Measurements from ENCODE around the gene TGFBR1. TPM values are rescaled to one million over a fixed set of nuclear protein-coding genes. Genes with fewer than 3 reads are reported as not detected.

TGFBR1 gene
- total RNA-seq, 1 donor from 2014 or later = 23.8 TPM

DNA sequence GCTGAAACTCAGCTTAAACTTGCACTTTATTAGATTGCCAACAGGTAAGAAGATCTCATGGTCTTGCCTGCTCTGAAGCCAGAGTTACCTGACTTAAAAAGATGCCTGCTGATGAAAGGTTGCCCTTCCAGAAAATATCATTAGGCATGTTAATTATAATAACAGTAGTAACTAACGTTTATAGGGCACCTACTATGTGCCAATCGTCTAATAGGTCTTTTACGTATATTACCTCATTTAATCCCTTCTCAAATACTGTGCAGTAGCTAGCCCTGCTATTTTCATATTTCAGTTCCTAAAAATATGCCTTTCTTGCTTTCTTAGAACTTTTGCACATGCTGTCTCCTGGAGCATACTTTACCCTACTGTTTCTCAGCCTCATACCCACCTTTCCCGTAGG, 40.1 kb downstream of the TGFBR1 start:
- Histone ChIP-seq H3K4me3 (no peak overlapping the region), H3K27ac (no peak overlapping the region), H3K36me3 (peaks cover 0 to 55% of the 10 kb centered on the region in 2 donors), H3K9me3 (no peaks in the 10 kb centered on the region), H3K4me1 (no peaks in the 10 kb centered on the region), H3K27me3 (no peaks in the 10 kb centered on the region)
- intact Hi-C loops (cut with DNase I) = no loop called here
- TF ChIP-seq POLR2A (IDR thresholded peaks at IDR 0.05) = no peak
- TF ChIP-seq POLR2AphosphoS5 (IDR thresholded peaks at IDR 0.05; ENCODE audit: insufficient read depth in 1 of 2, low read depth in 1 of 2) = no peak
- TF ChIP-seq, protein P1, sequence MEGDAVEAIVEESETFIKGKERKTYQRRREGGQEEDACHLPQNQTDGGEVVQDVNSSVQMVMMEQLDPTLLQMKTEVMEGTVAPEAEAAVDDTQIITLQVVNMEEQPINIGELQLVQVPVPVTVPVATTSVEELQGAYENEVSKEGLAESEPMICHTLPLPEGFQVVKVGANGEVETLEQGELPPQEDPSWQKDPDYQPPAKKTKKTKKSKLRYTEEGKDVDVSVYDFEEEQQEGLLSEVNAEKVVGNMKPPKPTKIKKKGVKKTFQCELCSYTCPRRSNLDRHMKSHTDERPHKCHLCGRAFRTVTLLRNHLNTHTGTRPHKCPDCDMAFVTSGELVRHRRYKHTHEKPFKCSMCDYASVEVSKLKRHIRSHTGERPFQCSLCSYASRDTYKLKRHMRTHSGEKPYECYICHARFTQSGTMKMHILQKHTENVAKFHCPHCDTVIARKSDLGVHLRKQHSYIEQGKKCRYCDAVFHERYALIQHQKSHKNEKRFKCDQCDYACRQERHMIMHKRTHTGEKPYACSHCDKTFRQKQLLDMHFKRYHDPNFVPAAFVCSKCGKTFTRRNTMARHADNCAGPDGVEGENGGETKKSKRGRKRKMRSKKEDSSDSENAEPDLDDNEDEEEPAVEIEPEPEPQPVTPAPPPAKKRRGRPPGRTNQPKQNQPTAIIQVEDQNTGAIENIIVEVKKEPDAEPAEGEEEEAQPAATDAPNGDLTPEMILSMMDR (IDR thresholded peaks at IDR 0.05) = no peak
- no peak for DNase-seq (ENCODE audit: extremely low spot score in 2 of 2)

DNA sequence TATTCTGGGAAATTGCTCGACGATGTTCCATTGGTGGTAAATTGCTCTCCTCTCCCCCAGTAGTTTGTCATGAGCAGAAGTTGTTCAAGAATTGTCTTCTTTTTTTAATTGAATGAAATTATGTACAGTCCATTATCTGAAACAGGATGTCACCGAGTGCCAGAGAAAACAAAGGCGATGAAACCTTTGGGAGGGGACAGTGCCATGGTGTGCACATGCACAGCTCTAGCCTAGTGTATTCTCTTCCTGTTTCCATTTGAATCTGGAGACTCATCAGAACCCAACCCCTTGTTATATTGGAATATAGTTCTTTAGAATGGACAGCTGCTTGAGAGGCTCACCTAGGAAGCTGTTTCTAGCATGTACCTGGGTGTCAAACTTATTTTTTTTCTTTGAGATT, 41.7 kb downstream of the TGFBR1 start:
- no peak overlapping the region for H3K27ac ChIP-seq
- DNase-seq (ENCODE audit: extremely low spot score in 2 of 2) = no peak
- H3K36me3 ChIP-seq = peaks cover 0 to 56% of the 10 kb centered on the region in 2 donors
- no peak for TF ChIP-seq POLR2AphosphoS5 (IDR thresholded peaks at IDR 0.05; ENCODE audit: insufficient read depth in 1 of 2, low read depth in 1 of 2)
- TF ChIP-seq, protein P1 (IDR thresholded peaks at IDR 0.05) = no peak
- no peak for TF ChIP-seq POLR2A (IDR thresholded peaks at IDR 0.05)
- no peaks in the 10 kb centered on the region for H3K4me1 ChIP-seq
- H3K27me3 ChIP-seq = no peaks in the 10 kb centered on the region
- intact Hi-C loops (cut with DNase I) = no loop called here
- no peak overlapping the region for H3K4me3 ChIP-seq
- H3K9me3 ChIP-seq = no peaks in the 10 kb centered on the region

DNA sequence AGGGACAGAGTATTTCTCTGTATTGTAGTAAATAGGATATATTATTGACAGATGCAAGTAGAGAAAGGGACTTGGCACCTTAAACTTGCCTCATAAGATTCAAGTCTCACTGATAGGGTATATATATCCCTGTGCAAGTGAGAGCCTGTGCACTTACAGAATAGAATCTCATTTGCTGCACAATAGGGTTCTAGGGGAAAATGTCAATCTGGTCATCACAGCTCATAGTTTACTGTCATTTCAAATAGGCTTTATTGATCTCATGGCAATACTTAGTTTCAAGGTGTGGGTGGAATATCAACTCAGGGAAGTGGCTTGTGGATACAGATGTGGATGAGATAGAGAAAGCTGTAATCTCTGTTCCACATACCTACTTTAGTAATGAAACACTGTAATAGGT, 42.3 kb downstream of the TGFBR1 start:
- no peak for TF ChIP-seq POLR2AphosphoS5 (IDR thresholded peaks at IDR 0.05; ENCODE audit: insufficient read depth in 1 of 2, low read depth in 1 of 2)
- TF ChIP-seq, protein P1 (IDR thresholded peaks at IDR 0.05) = no peak
- no peak for DNase-seq (ENCODE audit: extremely low spot score in 2 of 2)
- Histone ChIP-seq H3K27ac (no peak overlapping the region), H3K4me3 (no peak overlapping the region), H3K27me3 (no peaks in the 10 kb centered on the region), H3K9me3 (no peaks in the 10 kb centered on the region), H3K4me1 (no peaks in the 10 kb centered on the region), H3K36me3 (peaks cover 0 to 56% of the 10 kb centered on the region in 2 donors)
- intact Hi-C loops (cut with DNase I) = no loop called here

DNA sequence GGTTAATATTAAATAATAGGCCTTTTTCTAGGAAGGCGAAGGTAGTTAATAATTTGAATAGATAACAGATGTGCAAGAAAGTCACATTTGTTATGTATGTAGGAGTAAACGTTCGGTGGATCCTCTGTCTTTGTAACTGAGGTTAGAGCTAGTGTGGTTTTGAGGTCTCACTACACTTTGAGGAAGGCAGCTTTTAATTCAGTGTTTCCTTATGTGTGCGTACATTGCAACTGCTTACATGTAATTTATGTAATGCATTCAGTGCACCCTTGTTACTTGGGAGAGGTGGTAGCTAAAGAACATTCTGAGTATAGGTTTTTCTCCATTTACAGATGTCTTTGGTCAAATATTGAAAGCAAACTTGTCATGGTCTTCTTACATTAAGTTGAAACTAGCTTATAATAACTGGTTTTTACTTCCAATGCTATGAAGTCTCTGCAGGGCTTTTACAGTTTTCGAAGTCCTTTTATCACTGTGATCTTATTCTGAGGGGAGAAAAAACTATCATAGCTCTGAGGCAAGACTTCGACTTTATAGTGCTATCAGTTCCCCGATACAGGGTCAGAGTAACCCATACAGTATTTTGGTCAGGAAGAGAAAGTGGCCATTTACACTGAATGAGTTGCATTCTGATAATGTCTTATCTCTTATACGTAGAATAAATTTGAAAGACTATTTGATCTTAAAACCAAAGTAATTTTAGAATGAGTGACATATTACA, 45.7 kb downstream of the TGFBR1 start:
- no peak for DNase-seq (ENCODE audit: extremely low spot score in 2 of 2)
- intact Hi-C loops (cut with DNase I) = no loop called here
- Histone ChIP-seq H3K36me3 (peaks cover 0 to 37% of the 10 kb centered on the region in 2 donors), H3K4me1 (no peaks in the 10 kb centered on the region), H3K27me3 (no peaks in the 10 kb centered on the region), H3K27ac (no peak overlapping the region), H3K4me3 (no peak overlapping the region), H3K9me3 (no peaks in the 10 kb centered on the region)
- no peak for TF ChIP-seq POLR2A (IDR thresholded peaks at IDR 0.05)
- TF ChIP-seq POLR2AphosphoS5 (IDR thresholded peaks at IDR 0.05; ENCODE audit: insufficient read depth in 1 of 2, low read depth in 1 of 2) = no peak
- TF ChIP-seq, protein P1 (IDR thresholded peaks at IDR 0.05) = no peak

DNA sequence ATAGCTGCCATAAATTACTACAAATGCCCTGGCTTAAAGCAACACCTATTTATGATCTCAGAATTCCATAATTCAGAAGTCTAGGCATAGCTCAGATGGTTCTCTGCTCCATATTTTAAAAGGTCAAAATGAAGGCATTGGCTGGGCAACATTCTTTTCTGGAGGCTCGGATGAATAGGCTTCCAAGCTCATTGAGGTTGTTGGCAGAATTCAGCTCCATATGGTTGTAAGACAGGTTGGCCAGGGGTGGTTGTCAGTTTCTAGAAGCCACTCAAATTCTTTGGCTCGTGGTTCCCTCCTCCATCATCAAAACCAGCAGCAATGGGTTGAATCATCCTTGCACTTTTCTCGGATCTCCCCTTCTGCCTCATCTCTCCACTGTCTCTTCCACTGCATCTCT, 49.4 kb downstream of the TGFBR1 start:
- TF ChIP-seq POLR2A (IDR thresholded peaks at IDR 0.05) (no peak), POLR2AphosphoS5 (IDR thresholded peaks at IDR 0.05; ENCODE audit: insufficient read depth in 1 of 2, low read depth in 1 of 2) (no peak)
- TF ChIP-seq, protein P1 (IDR thresholded peaks at IDR 0.05) = no peak
- H3K27ac ChIP-seq = no peak overlapping the region
- H3K27me3 ChIP-seq = no peaks in the 10 kb centered on the region
- H3K9me3 ChIP-seq = no peaks in the 10 kb centered on the region
- no peaks in the 10 kb centered on the region for H3K4me1 ChIP-seq
- DNase-seq (ENCODE audit: extremely low spot score in 2 of 2) = no peak
- peaks cover 0 to 7% of the 10 kb centered on the region in 2 donors for H3K36me3 ChIP-seq
- intact Hi-C loops (cut with DNase I) = no loop called here
- no peak overlapping the region for H3K4me3 ChIP-seq

Data from vagina (tissue), 2 donors.